ENCODE data around the gene USP28.
"Not testable (repeated sequence)": the region's sequence is repeated elsewhere in the genome, so short reads cannot be mapped to it uniquely, and the experiment has no call there.

Gene USP28

DNA sequence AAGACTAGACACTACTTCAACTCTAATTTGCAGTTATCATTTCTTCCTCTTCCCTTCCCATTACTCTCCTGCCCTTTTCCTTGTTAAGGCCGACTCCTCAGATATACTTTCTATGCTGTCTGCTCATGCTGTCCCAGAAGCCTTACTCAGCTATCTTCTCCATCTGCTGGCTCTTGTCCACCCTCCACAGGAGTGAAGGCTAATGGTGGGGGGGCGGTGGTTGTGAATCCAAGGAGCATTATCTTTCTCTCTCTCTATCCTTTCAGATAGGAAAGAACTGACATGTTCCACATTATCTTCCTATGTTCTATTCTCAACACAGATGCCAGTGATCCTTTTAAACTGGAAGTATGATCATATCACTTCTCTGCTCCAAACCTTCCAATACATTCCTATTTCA lies 37.4 kb downstream of the USP28 start:
- DNase-seq (ENCODE audit: low spot score) = no peak

- no peak for DNase-seq (ENCODE audit: low spot score)
Measured at GRCh38 chr11:113835306-113835705, 40.1 kb downstream of the USP28 start.

GRCh38 chr11:113833151-113833550 lies 42.2 kb downstream of the USP28 start:
- DNase-seq (ENCODE audit: low spot score) = no peak

DNA sequence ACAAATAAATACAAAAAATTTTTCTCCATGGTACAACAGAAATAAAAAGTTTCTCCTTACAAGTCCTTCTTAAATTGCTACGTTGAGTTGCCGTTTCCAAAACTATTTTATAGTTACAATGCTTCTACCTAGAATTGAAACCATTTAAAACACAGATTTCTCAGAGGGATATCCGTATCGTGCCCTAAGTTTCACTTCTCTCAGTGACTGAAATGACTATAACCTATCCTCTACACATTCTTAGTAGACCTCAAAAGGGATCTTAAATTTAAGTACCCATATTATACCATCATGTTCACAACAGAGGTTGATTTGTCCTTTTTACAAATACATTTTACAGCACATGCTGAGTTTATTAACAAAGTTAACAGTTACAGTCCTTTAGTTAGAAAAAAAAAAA lies 44.1 kb downstream of the USP28 start:
- no peak for DNase-seq (ENCODE audit: low spot score)

DNA sequence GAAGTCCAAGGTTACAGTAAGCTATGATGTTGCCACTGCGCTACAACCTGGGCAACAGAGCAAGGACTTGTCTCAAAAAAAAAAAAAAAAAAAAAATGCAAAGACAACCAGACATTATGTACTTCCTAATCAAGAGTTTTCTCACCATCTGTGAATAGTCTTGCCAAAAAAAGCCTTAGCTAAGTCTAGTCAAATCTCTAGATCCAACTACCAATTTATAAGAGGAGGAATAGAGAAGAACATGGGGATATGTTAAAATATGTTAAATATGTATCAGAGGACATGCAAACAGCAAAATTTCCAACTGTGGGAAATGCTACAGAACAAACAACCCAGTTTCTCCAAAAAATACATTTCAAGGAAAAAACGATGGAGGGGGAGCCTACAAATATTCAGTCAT lies 45.6 kb downstream of the USP28 start:
- DNase-seq (ENCODE audit: low spot score) = no peak

- no peak for DNase-seq (ENCODE audit: low spot score)
Measured at GRCh38 chr11:113828191-113828590, 47.2 kb downstream of the USP28 start.

- no peak for DNase-seq (ENCODE audit: low spot score)
Measured at GRCh38 chr11:113827477-113827876, 47.9 kb downstream of the USP28 start.

- DNase-seq (ENCODE audit: low spot score) = no peak
Measured at GRCh38 chr11:113818426-113818825, 56.9 kb downstream of the USP28 start.

DNA sequence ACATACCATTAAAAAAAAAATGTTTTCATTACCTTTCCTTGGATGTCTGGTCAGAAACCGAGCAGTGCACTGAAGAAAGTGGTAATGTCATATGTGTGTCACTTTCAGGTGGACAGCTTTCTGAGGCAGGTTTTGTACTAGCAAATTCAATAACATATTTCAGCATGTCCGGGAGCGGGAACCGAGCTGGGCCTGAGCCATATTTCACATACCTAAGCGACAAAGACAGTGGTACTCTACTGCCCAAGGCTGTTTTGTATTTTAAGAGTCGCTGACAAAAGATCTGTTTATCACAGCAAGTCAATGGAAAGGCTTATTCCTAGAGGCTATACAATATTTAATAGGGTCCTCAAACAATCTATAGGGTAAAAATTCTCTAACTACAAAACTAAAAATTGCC lies 57.7 kb downstream of the USP28 start:
- DNase-seq (ENCODE audit: low spot score) = no peak

GRCh38 chr11:113817162-113817561 lies 58.2 kb downstream of the USP28 start:
- no peak for DNase-seq (ENCODE audit: low spot score)

GRCh38 chr11:113814181-113814580 lies 61.2 kb downstream of the USP28 start:
- no peak for DNase-seq (ENCODE audit: low spot score)

DNA sequence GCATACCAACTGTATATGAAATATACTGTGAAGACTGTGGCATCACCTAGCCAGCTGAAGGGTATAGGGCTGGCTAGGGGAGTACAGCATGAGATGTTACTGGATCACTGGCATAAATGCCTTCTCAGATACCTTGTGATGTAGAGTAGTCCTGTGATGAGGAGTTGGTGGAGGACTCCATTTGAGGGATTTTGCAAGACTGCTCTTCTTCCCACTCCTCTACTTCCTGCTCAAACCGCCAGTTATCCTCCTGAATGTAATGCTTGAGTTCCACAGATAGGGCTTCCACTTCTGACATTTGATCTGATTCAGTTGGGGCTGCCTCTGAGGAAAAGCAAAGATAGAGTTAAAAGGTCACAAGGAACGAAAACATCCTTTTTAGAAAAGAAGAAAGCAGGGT lies 66.4 kb downstream of the USP28 start:
- DNase-seq (ENCODE audit: low spot score) = no peak

GRCh38 chr11:113806406-113806805 lies 69.0 kb downstream of the USP28 start:
- peak; percentile 22 for DNase-seq (ENCODE audit: low spot score)

DNA sequence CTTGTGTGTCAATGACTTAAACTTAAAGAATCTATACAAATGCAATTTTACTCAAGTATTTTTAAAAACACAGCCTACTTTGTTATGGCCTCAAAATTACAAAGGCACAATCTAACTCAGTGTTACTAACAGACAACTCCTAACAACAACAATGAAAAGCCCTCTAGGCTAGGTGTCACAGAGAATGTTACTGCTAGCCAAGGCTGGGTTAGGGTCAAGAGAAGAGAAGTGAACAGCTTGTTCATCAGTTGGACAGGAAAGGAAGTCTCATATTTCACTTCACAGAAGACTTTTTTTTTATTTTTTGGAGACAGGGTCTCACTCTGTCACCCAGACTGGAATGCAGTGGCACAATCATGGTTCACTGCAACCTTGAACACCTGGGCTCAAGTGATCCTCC lies 69.7 kb downstream of the USP28 start:
- no peak for DNase-seq (ENCODE audit: low spot score)

GRCh38 chr11:113802621-113803020 lies 72.8 kb downstream of the USP28 start:
- no peak for DNase-seq (ENCODE audit: low spot score)

DNA sequence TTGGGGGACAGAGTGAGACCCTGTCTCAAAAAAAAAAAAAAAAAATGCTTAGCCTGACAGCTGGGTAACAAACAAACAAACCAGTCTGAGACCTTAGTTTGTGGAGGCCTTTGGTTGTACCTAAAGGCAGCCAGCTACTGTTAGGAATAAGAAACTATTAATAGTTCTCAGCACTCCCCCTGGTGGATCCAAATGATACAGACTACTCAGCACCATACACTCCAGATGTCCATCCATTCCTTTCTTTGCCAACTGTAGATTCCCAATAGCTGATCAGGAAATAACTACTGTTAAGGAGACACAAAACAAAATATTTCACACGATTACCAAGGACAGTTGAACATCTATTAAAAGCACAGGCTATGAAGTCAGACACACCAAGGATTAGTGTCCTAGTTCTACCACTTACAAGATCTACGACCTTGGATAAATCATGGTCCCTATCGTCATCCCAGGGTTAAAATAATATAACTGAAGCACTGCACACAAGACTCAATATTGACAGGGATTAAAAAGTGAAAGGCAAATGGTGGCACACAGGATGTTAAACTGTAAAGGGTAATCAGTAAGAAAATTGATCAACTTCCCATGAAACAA lies 78.6 kb downstream of the USP28 start:
- DNase-seq (ENCODE audit: low spot score) = peak; percentile 72

DNA sequence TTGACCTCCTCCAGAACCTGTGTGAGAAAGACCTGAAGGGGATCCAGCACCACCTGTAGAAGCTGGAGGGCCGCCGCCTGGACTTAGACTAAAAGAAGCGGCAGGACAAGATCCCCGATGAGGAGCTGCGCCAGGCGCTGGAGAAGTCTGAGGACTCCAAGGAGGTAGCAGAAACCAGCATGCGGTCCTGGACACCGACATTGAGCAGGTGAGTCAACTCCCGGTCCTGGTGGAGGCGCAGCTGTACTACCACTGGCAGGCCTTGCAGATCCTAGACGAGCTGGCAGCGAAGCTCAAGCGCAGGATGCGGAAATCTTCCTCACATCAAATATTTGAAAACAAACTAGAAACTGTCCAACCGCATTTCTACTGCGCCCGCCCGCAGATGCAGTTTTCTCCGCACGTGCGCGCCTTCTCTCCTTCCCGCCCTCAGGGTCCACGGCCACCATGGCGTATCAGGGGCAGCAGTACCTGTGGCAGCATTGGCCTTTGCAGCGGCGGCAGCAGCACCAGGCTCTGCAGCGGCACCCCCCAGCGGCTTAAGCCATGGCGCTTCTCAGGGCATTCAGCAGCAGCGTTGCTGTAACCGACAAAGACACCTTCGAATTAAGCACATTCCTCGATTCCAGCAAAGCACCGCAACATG lies 85.6 kb downstream of the USP28 start:
- DNase-seq (ENCODE audit: low spot score) = no peak

DNA sequence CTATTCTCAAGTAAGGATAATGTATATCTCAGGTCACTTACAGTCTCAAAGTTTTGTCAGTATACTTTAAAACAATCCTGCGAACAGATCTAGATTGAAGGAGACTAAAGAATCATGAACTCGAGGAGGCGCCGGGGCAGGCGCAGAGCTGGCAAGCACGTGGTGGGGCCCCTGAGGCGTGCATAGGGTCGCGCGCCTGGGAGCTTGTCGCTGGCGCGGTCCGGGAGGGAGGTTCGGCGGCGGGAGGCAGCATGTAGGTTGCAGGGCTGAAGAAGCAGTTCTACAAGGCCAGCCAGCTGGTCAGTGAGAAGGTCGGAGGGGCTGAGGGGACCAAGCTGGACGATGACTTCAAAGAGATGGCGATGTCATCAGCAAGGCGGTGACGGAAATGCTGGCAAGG lies 86.4 kb downstream of the USP28 start:
- not testable (repeated sequence) for DNase-seq (ENCODE audit: low spot score)

GRCh38 chr11:113782134-113782533 lies 93.2 kb downstream of the USP28 start:
- no peak for DNase-seq (ENCODE audit: low spot score)

GRCh38 chr11:113781682-113782081 lies 93.7 kb downstream of the USP28 start:
- no peak for DNase-seq (ENCODE audit: low spot score)

DNA sequence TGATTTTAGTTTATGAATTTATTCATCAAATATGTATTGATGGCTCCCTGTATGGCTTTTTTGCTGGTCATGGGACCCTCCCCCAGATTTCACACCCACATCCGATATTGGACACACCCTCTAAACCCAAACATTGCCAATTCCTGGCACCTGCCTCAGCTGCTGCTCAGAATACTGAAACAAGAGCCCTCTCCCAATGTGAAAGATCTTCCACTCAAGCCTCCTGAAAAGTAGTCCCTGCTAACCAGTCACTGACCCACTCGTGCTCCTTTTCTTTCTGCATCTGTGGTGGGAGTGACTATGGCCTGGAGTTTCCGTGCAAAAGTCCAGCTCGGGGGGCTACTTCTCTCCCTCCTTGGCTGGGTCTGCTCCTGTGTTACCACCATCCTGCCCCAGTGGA lies 95.9 kb downstream of the USP28 start, which contains the start of gene CLDN25:
Gene CLDN25 (plus strand): TSS at position 301 of the 400 bp plus-strand sequence. CDS start 0 bp downstream, at position 301.
- DNase-seq (ENCODE audit: low spot score) = no peak

DNA sequence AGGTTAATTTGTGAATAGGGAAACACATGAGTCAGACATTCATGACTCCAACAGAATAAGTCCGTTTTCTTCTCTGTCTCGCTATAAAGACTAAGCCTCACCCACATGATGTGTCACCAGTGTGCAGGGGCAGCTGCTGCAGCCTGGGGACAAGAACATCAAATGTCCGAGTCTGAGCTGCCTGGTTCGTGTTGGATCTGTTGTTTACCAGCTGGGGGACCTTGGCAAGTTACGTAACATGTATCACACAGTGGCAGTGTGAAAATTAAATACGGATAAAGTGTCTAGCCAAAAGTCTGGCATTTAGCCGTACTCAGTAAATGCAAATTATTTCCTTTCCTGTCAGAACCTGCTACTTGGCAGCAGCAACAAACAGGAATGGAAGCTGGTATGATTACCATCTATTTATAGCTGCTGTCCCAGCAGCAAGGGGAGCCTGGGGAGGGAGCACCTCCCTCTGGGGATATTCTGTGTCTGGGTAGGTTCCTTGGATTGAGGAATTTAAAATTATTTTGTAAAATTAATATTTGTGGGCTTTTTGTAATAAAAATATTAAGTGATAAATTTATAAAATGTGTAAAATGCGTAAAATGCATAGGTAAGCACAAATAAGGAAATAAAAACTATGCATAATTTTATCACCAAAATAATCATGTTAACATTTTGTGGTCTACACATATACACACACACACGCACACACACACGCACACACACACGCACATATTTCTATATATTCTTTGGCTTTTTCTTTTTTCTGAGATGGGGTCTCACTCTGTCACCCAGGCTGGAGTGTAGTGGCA lies 97.1 kb downstream of the USP28 start:
- peak; percentile 57 for DNase-seq (ENCODE audit: low spot score)

GRCh38 chr11:113774174-113774503 lies 101.2 kb downstream of the USP28 start:
- no peak for DNase-seq (ENCODE audit: low spot score)
